Measurements from ENCODE around the gene VPS16.

DNA sequence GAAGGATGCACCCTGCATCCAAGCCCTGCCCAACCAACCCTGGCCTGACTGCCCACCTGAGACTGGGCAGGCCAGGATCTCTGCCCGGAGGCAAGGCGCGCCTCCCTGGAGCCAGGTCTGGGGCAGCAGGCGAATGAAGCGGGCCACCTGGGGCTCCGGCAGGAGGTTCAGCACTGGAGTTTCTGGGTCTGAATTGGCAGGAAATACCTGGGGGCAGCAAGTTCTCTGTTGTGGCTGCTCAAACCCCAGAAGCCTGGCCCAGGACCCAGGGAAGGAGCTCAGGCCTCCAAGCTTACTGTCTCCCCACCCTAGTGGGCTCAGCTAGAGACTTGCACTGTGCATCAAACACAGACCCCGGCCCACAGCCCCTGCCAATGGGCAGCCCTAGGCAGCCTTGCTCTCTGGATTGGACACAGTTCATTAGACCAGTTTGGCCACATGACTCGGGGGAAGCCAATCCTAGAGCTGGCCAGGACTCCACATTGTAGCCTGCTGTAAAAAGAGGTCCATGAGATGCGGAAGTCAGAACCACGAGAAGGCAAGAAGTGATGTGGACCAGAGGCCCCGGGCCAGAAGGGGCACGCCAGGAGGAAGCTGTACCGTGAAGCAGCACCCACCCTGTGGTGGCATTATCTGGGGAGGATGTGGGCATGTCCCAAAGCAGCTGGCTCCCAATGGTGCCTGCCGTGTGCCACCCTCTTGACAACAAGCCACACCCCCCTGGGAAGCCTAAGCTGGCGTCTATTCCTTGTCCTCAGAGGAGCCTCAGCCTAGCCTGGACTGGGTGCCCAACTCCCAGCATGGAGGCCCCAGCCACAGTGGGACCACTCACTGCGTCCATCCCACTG lies 43.2 kb upstream of the VPS16 start:
- TF ChIP-seq, protein P1, sequence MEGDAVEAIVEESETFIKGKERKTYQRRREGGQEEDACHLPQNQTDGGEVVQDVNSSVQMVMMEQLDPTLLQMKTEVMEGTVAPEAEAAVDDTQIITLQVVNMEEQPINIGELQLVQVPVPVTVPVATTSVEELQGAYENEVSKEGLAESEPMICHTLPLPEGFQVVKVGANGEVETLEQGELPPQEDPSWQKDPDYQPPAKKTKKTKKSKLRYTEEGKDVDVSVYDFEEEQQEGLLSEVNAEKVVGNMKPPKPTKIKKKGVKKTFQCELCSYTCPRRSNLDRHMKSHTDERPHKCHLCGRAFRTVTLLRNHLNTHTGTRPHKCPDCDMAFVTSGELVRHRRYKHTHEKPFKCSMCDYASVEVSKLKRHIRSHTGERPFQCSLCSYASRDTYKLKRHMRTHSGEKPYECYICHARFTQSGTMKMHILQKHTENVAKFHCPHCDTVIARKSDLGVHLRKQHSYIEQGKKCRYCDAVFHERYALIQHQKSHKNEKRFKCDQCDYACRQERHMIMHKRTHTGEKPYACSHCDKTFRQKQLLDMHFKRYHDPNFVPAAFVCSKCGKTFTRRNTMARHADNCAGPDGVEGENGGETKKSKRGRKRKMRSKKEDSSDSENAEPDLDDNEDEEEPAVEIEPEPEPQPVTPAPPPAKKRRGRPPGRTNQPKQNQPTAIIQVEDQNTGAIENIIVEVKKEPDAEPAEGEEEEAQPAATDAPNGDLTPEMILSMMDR (conservative IDR thresholded peaks at IDR 0.05; ENCODE audit: low read length), result no peak
- TF ChIP-seq EZH2phosphoT487 (IDR thresholded peaks at IDR 0.05; ENCODE audit: borderline replicate concordance, low read depth, low read length), result no peak
